GM18870 (cell line): ENCODE results near the gene IGFLR1.
"Not testable (repeated sequence)": the region's sequence is repeated elsewhere in the genome, so short reads cannot be mapped to it uniquely, and the experiment has no call there.

Experiments
- ATAC-seq: cut with Tn5 transposase; IDR thresholded peaks from one replicate; pipeline ENCODE4 v1.9.1; 2021; ENCODE audit warnings: moderate library complexity; ENCODE audit not compliant: unreplicated experiment

Gene IGFLR1

GRCh38 chr19:35724132-35724531, 18.1 kb downstream of the IGFLR1 start:
- ATAC-seq, result not testable (repeated sequence)

DNA sequence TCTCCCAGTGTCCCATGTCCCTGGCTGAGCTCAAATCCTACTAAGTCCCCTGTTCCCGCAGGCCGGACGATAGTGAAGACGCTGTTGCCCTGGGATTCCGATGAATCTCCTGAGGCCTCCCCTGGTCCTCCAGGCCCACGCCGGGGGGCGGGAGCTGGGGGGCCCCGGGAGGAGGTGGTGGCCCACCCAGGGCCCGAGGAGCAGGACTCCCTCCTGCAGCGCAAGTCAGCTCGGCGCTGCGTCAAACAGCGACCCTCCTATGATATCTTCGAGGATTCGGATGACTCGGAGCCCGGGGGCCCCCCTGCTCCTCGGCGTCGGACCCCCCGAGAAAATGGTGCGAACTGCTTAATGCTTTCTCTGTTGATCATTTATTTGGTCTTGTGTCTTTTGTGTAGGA, 18.6 kb downstream of the IGFLR1 start:
- no peak for ATAC-seq

DNA sequence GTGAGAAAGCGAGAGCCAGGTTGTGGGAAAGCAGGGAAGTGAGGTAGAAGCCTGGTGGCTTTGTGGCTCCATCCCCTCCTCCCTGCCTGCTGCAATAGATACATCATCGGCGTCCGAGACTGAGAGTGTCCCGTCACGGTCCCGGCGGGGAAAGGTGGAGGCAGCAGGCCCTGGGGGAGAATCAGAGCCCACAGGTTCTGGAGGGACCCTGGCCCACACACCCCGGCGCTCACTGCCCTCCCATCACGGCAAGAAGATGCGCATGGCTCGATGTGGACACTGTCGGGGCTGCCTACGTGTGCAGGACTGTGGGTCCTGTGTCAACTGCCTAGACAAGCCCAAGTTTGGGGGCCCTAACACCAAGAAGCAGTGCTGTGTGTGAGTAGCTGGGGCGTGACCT, 19.4 kb downstream of the IGFLR1 start:
- no peak for ATAC-seq

DNA sequence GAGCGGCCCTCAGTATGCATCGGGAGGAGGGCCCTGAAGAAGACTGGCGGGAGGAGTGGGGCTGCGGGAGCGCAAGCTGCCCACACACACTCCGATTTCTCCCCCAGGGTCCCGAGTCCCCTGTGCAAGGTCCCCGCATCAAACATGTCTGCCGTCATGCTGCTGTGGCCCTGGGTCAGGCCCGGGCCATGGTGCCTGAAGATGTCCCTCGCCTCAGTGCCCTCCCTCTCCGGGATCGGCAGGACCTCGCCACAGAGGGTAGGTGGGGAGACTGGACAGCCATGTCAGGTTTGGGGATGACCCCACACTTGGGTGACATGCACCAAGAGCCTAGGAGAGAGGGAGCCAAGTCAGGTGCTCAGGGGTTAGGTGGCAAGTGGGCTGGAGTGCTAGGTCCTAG, 19.8 kb downstream of the IGFLR1 start:
- no peak for ATAC-seq

DNA sequence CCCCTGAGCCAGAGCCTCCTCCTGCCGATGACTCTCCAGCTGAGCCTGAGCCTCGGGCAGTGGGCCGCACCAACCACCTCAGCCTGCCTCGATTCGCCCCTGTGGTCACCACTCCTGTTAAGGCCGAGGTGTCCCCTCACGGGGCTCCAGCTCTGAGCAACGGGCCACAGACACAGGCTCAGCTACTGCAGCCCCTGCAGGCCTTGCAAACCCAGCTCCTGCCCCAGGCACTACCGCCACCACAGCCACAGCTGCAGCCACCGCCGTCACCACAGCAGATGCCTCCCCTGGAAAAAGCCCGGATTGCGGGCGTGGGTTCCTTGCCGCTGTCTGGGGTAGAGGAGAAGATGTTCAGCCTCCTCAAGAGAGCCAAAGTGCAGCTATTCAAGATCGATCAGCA, 20.9 kb downstream of the IGFLR1 start:
- ATAC-seq, result no peak

DNA sequence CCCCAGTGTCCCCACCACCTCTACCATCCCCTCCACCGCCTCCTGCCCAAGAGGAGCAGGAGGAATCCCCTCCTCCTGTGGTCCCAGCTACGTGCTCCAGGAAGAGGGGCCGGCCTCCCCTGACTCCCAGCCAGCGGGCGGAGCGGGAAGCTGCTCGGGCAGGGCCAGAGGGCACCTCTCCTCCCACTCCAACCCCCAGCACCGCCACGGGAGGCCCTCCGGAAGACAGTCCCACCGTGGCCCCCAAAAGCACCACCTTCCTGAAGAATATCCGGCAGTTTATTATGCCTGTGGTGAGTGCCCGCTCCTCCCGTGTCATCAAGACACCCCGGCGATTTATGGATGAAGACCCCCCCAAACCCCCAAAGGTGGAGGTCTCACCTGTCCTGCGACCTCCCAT, 21.6 kb downstream of the IGFLR1 start:
- no peak for ATAC-seq

GRCh38 chr19:35720163-35720524, 22.1 kb downstream of the IGFLR1 start:
- ATAC-seq, result no peak

DNA sequence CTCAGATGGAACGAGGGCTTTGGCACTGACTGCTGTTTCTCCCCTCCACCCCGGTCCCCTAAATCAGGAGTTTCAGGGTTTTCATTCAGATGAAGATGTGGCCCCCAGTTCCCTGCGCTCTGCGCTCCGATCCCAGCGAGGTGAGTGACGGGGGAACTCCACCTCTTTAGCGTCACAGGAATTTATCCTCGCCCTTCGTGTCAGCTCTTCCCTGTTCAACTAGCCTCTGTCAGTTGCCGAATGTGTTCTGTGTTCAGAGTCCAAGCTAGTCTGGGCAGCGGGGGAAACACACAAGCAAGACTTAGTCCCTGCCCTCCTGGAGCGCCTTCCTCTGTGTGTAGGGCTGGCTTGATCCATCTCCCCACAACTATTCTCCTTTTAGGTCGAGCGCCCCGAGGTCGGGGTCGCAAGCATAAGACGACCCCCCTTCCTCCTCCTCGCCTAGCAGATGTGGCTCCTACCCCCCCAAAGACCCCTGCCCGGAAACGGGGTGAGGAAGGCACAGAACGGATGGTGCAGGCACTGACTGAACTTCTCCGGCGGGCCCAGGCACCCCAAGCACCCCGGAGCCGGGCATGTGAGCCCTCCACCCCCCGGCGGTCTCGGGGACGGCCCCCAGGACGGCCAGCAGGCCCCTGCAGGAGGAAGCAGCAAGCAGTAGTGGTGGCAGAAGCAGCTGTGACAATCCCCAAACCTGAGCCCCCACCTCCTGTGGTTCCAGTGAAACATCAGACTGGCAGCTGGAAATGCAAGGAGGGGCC, 22.7 kb downstream of the IGFLR1 start:
- no peak for ATAC-seq

GRCh38 chr19:35718345-35719041, 23.8 kb downstream of the IGFLR1 start:
- no peak for ATAC-seq

- no peak for ATAC-seq
Observed at GRCh38 chr19:35717665-35718344, 24.4 kb downstream of the IGFLR1 start, which contains the start of gene KMT2B. Gene KMT2B (plus strand): TSS chr19:35718003. CDS start chr19:35718019, 16 bp downstream.

DNA sequence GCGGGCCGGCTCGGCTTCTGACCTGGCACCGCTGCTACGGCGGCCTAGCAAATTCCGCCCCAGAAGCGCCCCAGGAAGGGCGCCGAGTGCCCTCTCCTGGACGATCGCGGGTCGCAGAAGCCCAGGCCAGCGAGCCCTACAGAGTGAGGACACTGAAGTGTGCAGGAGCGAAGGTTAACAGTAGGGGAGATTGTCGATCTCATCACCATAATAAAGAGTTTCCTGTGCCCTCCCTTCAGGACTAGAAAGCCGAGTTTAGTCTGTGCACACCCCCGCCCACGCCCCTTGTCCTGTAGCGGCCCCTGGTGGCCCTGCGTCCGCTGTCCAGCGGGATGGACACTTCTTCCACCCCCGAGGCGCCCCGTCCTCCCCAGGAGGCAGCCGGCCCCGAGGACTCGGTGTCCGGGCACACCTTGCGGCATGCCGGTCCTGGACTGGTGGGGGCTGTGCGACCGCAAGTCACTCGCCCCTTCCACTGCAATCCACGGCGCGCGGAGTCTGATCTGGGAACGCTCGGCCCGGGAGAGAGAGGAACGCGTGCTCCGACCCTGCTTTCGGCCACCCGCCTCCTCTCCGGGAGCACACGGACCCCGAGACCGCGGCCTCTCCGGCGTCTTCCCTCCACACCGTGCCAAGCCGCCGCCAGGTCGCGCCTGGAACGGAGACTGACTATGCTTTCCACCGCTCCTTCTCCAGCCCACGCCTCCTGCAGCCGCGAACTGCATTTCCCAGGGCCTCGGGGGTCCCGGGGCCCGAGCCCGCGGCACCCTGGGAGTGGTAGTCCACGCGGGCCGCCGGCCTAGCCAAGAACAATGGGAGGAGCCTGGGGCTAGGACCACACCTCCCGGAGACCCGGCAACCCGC, 25.2 kb downstream of the IGFLR1 start:
- peak; percentile 56 for ATAC-seq

- ATAC-seq, result peak; percentile 12
Observed at GRCh38 chr19:35715981-35716800, 26.1 kb downstream of the IGFLR1 start.

GRCh38 chr19:35715355-35715809, 26.9 kb downstream of the IGFLR1 start:
- ATAC-seq, result no peak

DNA sequence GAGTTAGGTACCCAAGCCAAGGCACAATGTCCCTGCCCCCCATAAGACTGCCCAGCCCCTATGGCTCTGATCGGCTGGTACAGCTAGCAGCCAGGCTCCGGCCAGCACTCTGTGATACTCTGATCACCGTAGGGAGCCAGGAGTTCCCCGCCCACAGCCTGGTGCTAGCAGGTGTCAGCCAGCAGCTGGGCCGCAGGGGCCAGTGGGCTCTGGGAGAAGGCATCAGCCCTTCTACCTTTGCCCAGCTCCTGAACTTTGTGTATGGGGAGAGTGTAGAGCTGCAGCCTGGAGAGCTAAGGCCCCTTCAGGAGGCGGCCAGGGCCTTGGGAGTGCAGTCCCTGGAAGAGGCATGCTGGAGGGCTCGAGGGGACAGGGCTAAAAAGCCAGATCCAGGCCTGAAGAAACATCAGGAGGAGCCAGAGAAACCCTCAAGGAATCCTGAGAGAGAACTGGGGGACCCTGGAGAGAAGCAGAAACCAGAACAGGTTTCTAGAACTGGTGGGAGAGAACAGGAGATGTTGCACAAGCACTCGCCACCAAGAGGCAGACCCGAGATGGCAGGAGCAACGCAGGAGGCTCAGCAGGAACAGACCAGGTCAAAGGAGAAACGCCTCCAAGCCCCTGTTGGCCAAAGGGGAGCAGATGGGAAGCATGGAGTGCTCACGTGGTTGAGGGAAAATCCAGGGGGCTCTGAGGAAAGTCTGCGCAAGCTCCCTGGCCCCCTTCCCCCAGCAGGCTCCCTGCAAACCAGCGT, 27.5 kb downstream of the IGFLR1 start:
- no peak for ATAC-seq

GRCh38 chr19:35713904-35714495, 28.3 kb downstream of the IGFLR1 start:
- ATAC-seq, result no peak

- ATAC-seq, result no peak
Observed at GRCh38 chr19:35713506-35713850, 28.8 kb downstream of the IGFLR1 start.

DNA sequence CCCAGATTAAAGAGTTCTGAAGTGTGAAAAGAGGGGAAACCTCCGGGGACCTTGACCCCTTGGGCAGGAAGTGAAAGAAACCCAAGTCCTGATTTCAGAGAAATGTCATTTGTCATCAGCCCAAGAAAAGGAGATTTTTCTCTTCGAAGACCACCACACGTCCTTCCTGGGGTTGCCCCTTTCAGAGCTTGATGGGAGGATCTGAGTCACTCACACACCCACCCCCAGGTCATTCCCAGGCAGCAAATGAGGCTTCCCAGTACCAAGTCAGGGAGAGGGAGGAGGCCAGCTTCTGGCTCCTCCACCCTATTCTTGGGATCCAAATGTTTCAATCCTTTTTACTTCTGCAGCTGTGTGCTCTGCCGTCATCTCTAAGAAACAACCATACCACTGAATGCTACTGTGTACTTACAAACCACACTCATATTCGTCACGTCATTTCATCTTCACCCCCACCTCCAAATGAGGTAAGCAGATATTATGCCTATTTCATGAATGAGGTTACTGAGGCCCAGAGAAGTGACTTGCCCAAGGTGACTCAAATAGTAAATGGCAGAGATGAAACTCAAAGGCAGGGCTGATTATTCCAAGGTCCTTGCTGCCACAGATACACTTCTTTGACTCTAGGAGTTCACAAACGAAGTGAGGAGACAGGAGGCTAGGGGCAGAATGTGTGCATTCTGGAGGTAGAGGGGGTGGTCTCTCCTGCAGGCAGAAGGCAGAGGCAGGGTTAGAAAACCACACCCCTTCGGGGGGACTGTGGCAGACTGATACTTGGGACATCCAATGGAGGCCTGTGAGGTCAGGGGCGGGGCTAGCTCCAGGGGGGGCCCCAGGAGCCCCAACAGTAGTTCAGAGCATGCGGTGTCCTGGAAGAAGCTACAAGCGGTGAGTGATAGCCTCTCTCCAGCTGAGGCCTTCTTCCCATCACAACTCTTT, 29.4 kb downstream of the IGFLR1 start:
- ATAC-seq, result no peak
